Spleen (tissue), 7 donors: ENCODE data around the gene TMED8.

Source experiments
- POLR2A ChIP-seq, 3 donors: fragments of 450-650 bp; IDR thresholded peaks; one replicate each; pipeline ENCODE4 v1.5.1; 2017; ENCODE audit warnings: antibody characterized with exemption in 3 of 3, mild to moderate bottlenecking in 1 of 3
- TF ChIP-seq, protein P1 (sequence below), 11 experiments: fragments of 200-600 bp in 7 of 11; fragments of 450-650 bp in 4 of 11; sonication (generic) in 4 of 11; IDR thresholded peaks in 8 of 11; conservative IDR thresholded peaks in 3 of 11; 1 replicate in 7 of 11; 2 replicates in 4 of 11; pipeline versions ENCODE4 v1.4.0 to v1.8.0; 2016 to 2021; ENCODE audit warnings: antibody characterized with exemption in 11 of 11, inconsistent platforms in 4 of 11, mild to moderate bottlenecking in 1 of 11
- donor health status: DM: no; HTN: no; CAD: no; lungs with moderate emphysema.
- donor health status: DM: no; HTN: no; CAD: no.
- donor health status: DM: no; HTN: no; CAD: no.

- TF ChIP-seq POLR2A (IDR thresholded peaks at IDR 0.05), result no peak
- TF ChIP-seq, protein P1, sequence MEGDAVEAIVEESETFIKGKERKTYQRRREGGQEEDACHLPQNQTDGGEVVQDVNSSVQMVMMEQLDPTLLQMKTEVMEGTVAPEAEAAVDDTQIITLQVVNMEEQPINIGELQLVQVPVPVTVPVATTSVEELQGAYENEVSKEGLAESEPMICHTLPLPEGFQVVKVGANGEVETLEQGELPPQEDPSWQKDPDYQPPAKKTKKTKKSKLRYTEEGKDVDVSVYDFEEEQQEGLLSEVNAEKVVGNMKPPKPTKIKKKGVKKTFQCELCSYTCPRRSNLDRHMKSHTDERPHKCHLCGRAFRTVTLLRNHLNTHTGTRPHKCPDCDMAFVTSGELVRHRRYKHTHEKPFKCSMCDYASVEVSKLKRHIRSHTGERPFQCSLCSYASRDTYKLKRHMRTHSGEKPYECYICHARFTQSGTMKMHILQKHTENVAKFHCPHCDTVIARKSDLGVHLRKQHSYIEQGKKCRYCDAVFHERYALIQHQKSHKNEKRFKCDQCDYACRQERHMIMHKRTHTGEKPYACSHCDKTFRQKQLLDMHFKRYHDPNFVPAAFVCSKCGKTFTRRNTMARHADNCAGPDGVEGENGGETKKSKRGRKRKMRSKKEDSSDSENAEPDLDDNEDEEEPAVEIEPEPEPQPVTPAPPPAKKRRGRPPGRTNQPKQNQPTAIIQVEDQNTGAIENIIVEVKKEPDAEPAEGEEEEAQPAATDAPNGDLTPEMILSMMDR (IDR thresholded peaks at IDR 0.05 in 8 of 11, conservative IDR thresholded peaks at IDR 0.05 in 3 of 11), result no peak
These were observed 49.8 kb downstream of the TMED8 start for GRCh38 chr14:77327111-77327510.
